ENCODE measurements around the gene YEATS2. TPM values are rescaled to one million over a fixed set of nuclear protein-coding genes. Genes with fewer than 3 reads are reported as not detected.
A peak's percentile ranks its signal among the peaks of the same experiment; 100 is the strongest.

The YEATS2 gene
- polyA plus RNA-seq, 1 donor, result 22.2 TPM

- peaks cover 2% of the 10 kb centered on the region for H3K27me3 ChIP-seq (ENCODE audit: control insufficient read depth, insufficient read depth, low read length)
- peaks cover 3% of the 10 kb centered on the region for H3K4me1 ChIP-seq (ENCODE audit: control insufficient read depth, insufficient read depth, low read length)
- peaks cover 32% of the 10 kb centered on the region for H3K36me3 ChIP-seq (ENCODE audit: control insufficient read depth, insufficient read depth, low read length)
- H3K9me3 ChIP-seq (ENCODE audit: control insufficient read depth, low read depth, low read length), result no peaks in the 10 kb centered on the region
- 80% methylated on average over 4 of the region's 7 CpGs for WGBS (ENCODE audit: insufficient coverage, low lambda C conversion rate)
- no peak overlapping the region for H3K4me3 ChIP-seq (ENCODE audit: low read length)
- no peak overlapping the region for H3K27ac ChIP-seq (ENCODE audit: low read length)
- DNase-seq, result no peak
Measured at GRCh38 chr3:183828538-183828870, 130.9 kb downstream of the YEATS2 start.

GRCh38 chr3:183829466-183829865 is 131.9 kb downstream of the YEATS2 start:
- WGBS (ENCODE audit: insufficient coverage, low lambda C conversion rate), result 100% methylated on average over 1 of the region's 9 CpGs
- Histone ChIP-seq H3K27me3 (ENCODE audit: control insufficient read depth, insufficient read depth, low read length) (peaks cover under 1% of the 10 kb centered on the region), H3K9me3 (ENCODE audit: control insufficient read depth, low read depth, low read length) (no peaks in the 10 kb centered on the region), H3K36me3 (ENCODE audit: control insufficient read depth, insufficient read depth, low read length) (peaks cover 41% of the 10 kb centered on the region), H3K4me3 (ENCODE audit: low read length) (no peak overlapping the region), H3K4me1 (ENCODE audit: control insufficient read depth, insufficient read depth, low read length) (peaks cover 2% of the 10 kb centered on the region), H3K27ac (ENCODE audit: low read length) (no peak overlapping the region)
- DNase-seq, result no peak

- Histone ChIP-seq H3K27me3 (ENCODE audit: control insufficient read depth, insufficient read depth, low read length) (no peaks in the 10 kb centered on the region), H3K4me1 (ENCODE audit: control insufficient read depth, insufficient read depth, low read length) (no peaks in the 10 kb centered on the region), H3K36me3 (ENCODE audit: control insufficient read depth, insufficient read depth, low read length) (peaks cover 43% of the 10 kb centered on the region), H3K4me3 (ENCODE audit: low read length) (no peak overlapping the region), H3K9me3 (ENCODE audit: control insufficient read depth, low read depth, low read length) (no peaks in the 10 kb centered on the region), H3K27ac (ENCODE audit: low read length) (no peak overlapping the region)
- no CpG with 5 or more reads among the region's 9 CpGs for WGBS (ENCODE audit: insufficient coverage, low lambda C conversion rate)
- no peak for DNase-seq
Measured at GRCh38 chr3:183830187-183830586, 132.6 kb downstream of the YEATS2 start.

- Histone ChIP-seq H3K27ac (ENCODE audit: low read length) (no peak overlapping the region), H3K4me1 (ENCODE audit: control insufficient read depth, insufficient read depth, low read length) (no peaks in the 10 kb centered on the region), H3K36me3 (ENCODE audit: control insufficient read depth, insufficient read depth, low read length) (peaks cover 60% of the 10 kb centered on the region), H3K27me3 (ENCODE audit: control insufficient read depth, insufficient read depth, low read length) (no peaks in the 10 kb centered on the region), H3K4me3 (ENCODE audit: low read length) (no peak overlapping the region), H3K9me3 (ENCODE audit: control insufficient read depth, low read depth, low read length) (no peaks in the 10 kb centered on the region)
- no peak for DNase-seq
- WGBS (ENCODE audit: insufficient coverage, low lambda C conversion rate), result no CpG with 5 or more reads among the region's 6 CpGs
Measured at GRCh38 chr3:183833516-183833915, 135.9 kb downstream of the YEATS2 start.

GRCh38 chr3:183837390-183837789 is 139.8 kb downstream of the YEATS2 start:
- whole genome bisulfite sequencing (ENCODE audit: insufficient coverage, low lambda C conversion rate), result no CpG with 5 or more reads among the region's 9 CpGs
- no peak for DNase-seq
- H3K27ac ChIP-seq (ENCODE audit: low read length), result no peak overlapping the region
- no peaks in the 10 kb centered on the region for H3K4me1 ChIP-seq (ENCODE audit: control insufficient read depth, insufficient read depth, low read length)
- no peaks in the 10 kb centered on the region for H3K27me3 ChIP-seq (ENCODE audit: control insufficient read depth, insufficient read depth, low read length)
- H3K36me3 ChIP-seq (ENCODE audit: control insufficient read depth, insufficient read depth, low read length), result peaks cover 74% of the 10 kb centered on the region
- no peaks in the 10 kb centered on the region for H3K9me3 ChIP-seq (ENCODE audit: control insufficient read depth, low read depth, low read length)
- no peak overlapping the region for H3K4me3 ChIP-seq (ENCODE audit: low read length)

GRCh38 chr3:183837894-183838293 is 140.3 kb downstream of the YEATS2 start:
- Histone ChIP-seq H3K36me3 (ENCODE audit: control insufficient read depth, insufficient read depth, low read length) (peaks cover 72% of the 10 kb centered on the region), H3K4me1 (ENCODE audit: control insufficient read depth, insufficient read depth, low read length) (no peaks in the 10 kb centered on the region), H3K9me3 (ENCODE audit: control insufficient read depth, low read depth, low read length) (no peaks in the 10 kb centered on the region), H3K27ac (ENCODE audit: low read length) (no peak overlapping the region), H3K27me3 (ENCODE audit: control insufficient read depth, insufficient read depth, low read length) (no peaks in the 10 kb centered on the region), H3K4me3 (ENCODE audit: low read length) (no peak overlapping the region)
- no peak for DNase-seq
- no CpG with 5 or more reads among the region's 3 CpGs for WGBS (ENCODE audit: insufficient coverage, low lambda C conversion rate)

- WGBS (ENCODE audit: insufficient coverage, low lambda C conversion rate), result no CpG with 5 or more reads among the region's 4 CpGs
- peaks cover 63% of the 10 kb centered on the region for H3K36me3 ChIP-seq (ENCODE audit: control insufficient read depth, insufficient read depth, low read length)
Measured at GRCh38 chr3:183839751-183840150, 142.2 kb downstream of the YEATS2 start.

GRCh38 chr3:183844606-183845005 is 147.0 kb downstream of the YEATS2 start:
- WGBS (ENCODE audit: insufficient coverage, low lambda C conversion rate), result no CpG with 5 or more reads among the region's 2 CpGs
- H3K36me3 ChIP-seq (ENCODE audit: control insufficient read depth, insufficient read depth, low read length), result peaks cover 59% of the 10 kb centered on the region

More at GRCh38 chr3:183839751-183840150, 142.2 kb downstream of the YEATS2 start:
- no peak for DNase-seq
- H3K9me3 ChIP-seq (ENCODE audit: control insufficient read depth, low read depth, low read length), result no peaks in the 10 kb centered on the region
- no peak overlapping the region for H3K4me3 ChIP-seq (ENCODE audit: low read length)
- H3K27me3 ChIP-seq (ENCODE audit: control insufficient read depth, insufficient read depth, low read length), result no peaks in the 10 kb centered on the region
- H3K27ac ChIP-seq (ENCODE audit: low read length), result no peak overlapping the region
- H3K4me1 ChIP-seq (ENCODE audit: control insufficient read depth, insufficient read depth, low read length), result no peaks in the 10 kb centered on the region

GRCh38 chr3:183845090-183845489 is 147.5 kb downstream of the YEATS2 start:
- H3K36me3 ChIP-seq (ENCODE audit: control insufficient read depth, insufficient read depth, low read length), result peaks cover 56% of the 10 kb centered on the region
- H3K4me3 ChIP-seq (ENCODE audit: low read length), result no peak overlapping the region
- no peak for DNase-seq
- WGBS (ENCODE audit: insufficient coverage, low lambda C conversion rate), result 89% methylated on average over 4 of the region's 4 CpGs
- no peaks in the 10 kb centered on the region for H3K27me3 ChIP-seq (ENCODE audit: control insufficient read depth, insufficient read depth, low read length)
- no peaks in the 10 kb centered on the region for H3K9me3 ChIP-seq (ENCODE audit: control insufficient read depth, low read depth, low read length)
- H3K27ac ChIP-seq (ENCODE audit: low read length), result no peak overlapping the region
- no peaks in the 10 kb centered on the region for H3K4me1 ChIP-seq (ENCODE audit: control insufficient read depth, insufficient read depth, low read length)

More at GRCh38 chr3:183844606-183845005, 147.0 kb downstream of the YEATS2 start:
- no peak overlapping the region for H3K4me3 ChIP-seq (ENCODE audit: low read length)
- H3K27me3 ChIP-seq (ENCODE audit: control insufficient read depth, insufficient read depth, low read length), result no peaks in the 10 kb centered on the region
- no peaks in the 10 kb centered on the region for H3K4me1 ChIP-seq (ENCODE audit: control insufficient read depth, insufficient read depth, low read length)
- no peaks in the 10 kb centered on the region for H3K9me3 ChIP-seq (ENCODE audit: control insufficient read depth, low read depth, low read length)
- no peak overlapping the region for H3K27ac ChIP-seq (ENCODE audit: low read length)
- peak in 1 of 2 donors; percentile 7 for DNase-seq

GRCh38 chr3:183845608-183846288 is 148.2 kb downstream of the YEATS2 start:
- no peak for DNase-seq
- WGBS (ENCODE audit: insufficient coverage, low lambda C conversion rate), result no CpG with 5 or more reads among the region's 13 CpGs
- Histone ChIP-seq H3K4me3 (ENCODE audit: low read length) (no peak overlapping the region), H3K9me3 (ENCODE audit: control insufficient read depth, low read depth, low read length) (no peaks in the 10 kb centered on the region), H3K4me1 (ENCODE audit: control insufficient read depth, insufficient read depth, low read length) (no peaks in the 10 kb centered on the region), H3K27ac (ENCODE audit: low read length) (no peak overlapping the region), H3K27me3 (ENCODE audit: control insufficient read depth, insufficient read depth, low read length) (no peaks in the 10 kb centered on the region), H3K36me3 (ENCODE audit: control insufficient read depth, insufficient read depth, low read length) (peaks cover 54% of the 10 kb centered on the region)
